HEK293 (cell line): ENCODE data around the gene XPR1.
"Not testable (repeated sequence)": the region's sequence is repeated elsewhere in the genome, so short reads cannot be mapped to it uniquely, and the experiment has no call there.

Experiments used
- CTCF ChIP-seq: fragments of 450-650 bp; formaldehyde crosslinking; IDR thresholded peaks from 2 replicates; pipeline ENCODE4 v1.5.1; 2016; ENCODE audit warnings: missing biosample characterization, missing genetic modification characterization
- TRIM28 ChIP-seq: IDR thresholded peaks from 2 replicates; pipeline ENCODE4 v1.6.1; 2011; ENCODE audit warnings: low read length, control low read depth, borderline replicate concordance
- ZNF114 ChIP-seq: fragments of 450-650 bp; formaldehyde crosslinking; IDR thresholded peaks from 2 replicates; pipeline ENCODE4 v1.5.0; 2017; ENCODE audit warnings: missing biosample characterization, missing genetic modification characterization
- ZNF660 ChIP-seq: fragments of 450-650 bp; IDR thresholded peaks from 2 replicates; pipeline ENCODE4 v1.5.1; 2018; ENCODE audit warnings: missing biosample characterization, mild to moderate bottlenecking, missing genetic modification characterization

GRCh38 chr1:180791152-180791551 lies 159.3 kb downstream of the XPR1 start:
- not testable (repeated sequence) for TF ChIP-seq CTCF (tag by site-specific recombination); ZNF660 (tag by site-specific recombination); TRIM28; ZNF114 (tag by site-specific recombination)
